UCSD-AML1 (cell line): ENCODE measurements around the gene TSPAN5.
"Not testable (repeated sequence)": the region's sequence is repeated elsewhere in the genome, so short reads cannot be mapped to it uniquely, and the experiment has no call there.

Experiments used
- DNase-seq: peaks from one replicate; lab custom pipeline; 2025; ENCODE audit not compliant: unreplicated experiment; lab: John Stamatoyannopoulos, UW

Gene TSPAN5

DNA sequence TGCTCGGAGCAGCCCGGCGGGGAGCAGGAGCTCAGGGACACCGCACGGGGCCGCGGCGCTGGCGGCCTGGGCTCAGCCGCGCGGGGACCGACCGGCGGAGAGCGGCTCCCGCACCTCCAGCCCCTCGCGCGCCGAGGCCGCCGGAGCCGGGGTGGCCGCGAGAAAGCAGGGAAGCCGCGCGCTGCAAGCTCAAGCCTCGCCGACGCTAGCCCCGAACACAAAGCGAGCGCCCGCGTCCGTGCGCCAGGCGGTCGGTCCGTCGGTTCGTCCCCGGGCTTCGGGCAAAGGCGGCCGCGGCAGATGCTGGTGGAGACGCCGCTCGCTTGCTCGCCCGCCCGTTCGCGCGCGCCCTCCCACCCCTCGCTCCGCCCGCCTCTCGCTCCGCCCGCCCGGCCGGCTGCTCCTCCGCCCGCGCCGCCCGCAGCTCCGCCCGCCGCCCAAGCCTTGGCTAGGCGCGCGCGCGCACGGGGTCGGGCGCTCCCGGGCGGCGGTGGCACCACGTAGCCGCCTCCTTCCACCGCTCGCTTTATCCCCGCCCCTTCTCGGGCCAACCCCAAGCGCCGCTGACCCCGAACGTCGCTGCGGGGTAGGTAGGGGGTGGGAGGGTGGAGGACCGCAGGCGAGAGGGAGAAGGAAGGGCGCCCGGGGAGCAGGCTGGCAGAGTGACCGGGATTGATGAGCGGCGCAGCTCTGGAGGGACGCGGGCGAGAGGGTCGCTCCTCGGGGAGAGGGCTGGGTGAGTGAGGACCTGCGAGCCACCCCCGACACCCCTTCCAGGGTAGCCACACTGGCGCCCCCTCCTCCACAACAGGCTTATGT, at the start of gene TSPAN5:
Gene TSPAN5 (minus strand): TSS at position 325 of the 819 bp plus-strand sequence.
- DNase-seq = peak; percentile 92

GRCh38 chr4:98706935-98707334, 48.5 kb upstream of the TSPAN5 start:
- DNase-seq = no peak

GRCh38 chr4:98706200-98706813, 47.9 kb upstream of the TSPAN5 start:
- no peak for DNase-seq

- not testable (repeated sequence) for DNase-seq
Measured at GRCh38 chr4:98705586-98705985, 47.2 kb upstream of the TSPAN5 start.

DNA sequence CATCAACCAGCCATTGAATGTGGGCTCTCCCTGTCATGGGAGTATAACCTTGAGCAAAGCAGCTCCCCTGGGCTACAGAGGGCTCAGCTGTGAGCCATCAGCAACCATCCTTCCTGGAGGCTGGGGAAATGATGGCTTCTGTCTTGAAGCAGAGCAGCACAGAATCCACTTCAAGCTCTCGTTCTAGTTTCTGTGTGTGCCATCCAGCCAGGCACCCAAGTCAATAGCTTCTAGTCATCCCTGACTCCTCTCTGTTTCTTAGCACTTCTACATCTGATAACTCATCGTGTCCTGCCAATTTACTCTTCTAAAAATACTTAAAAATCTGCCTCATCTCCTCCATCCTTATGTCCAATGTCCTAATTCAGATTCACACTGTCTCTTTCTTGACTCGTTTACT, 42.2 kb upstream of the TSPAN5 start:
- DNase-seq = no peak

DNA sequence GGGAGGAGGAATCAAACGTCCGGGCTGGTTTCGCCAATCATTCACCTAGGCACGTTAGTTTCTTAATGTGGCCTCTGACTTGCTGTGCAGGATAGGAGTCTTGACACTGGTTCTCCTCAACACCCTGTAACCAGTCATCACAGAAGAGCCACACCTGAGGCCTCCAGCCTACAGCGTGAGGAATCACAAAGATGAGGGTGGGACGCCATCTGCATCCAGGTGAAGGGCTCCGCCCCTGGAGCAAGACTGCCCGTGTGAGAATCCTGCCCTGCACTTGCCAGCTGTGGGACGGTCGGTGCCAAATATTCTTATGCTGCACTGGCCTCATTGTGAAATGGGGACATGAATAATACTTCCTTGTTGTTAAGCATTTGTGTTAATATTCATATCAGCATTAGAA, 35.7 kb upstream of the TSPAN5 start:
- DNase-seq = no peak

DNA sequence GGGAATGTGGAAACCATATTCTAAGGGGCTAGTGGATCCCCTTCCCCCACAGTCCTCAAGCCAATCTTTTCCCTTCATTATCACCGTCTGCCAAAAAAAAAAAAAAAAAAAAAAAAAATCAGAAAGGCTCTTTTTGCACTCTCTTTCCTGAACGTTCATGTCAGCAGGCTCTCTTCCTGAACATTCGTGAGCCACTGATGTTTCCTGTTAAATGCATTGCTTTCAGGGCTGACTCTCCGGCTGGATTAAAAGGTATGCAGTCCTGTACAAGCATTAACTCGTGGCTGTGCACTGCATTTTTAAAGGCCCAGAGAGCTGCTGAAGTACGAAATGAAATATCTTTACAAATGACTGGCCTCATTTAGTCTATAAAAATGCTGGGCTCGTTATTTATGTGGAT, 34.0 kb upstream of the TSPAN5 start:
- no peak for DNase-seq

DNA sequence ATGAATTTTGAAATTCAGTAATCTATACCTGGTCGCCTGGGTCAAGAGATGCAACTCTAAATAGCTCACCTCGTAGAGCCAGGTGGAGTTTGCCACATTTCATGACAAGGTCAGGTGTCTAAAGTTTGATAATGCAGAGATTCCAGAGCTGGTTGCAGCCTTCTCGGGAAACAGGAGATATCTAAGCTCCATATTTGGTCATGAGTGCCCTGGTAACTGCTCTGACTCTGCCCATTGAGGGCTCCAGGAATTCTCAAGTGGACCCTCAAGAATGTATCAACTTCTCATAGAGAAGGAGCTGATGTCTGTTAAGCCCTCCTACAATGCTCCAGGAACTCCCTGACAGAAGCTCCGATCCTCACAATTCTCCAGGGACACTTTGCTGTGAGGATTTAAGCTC, 33.2 kb upstream of the TSPAN5 start:
- DNase-seq = no peak

GRCh38 chr4:98689507-98690174, 31.2 kb upstream of the TSPAN5 start:
- no peak for DNase-seq

GRCh38 chr4:98688411-98689290, 30.2 kb upstream of the TSPAN5 start:
- no peak for DNase-seq

GRCh38 chr4:98687876-98688275, 29.5 kb upstream of the TSPAN5 start:
- DNase-seq = no peak

GRCh38 chr4:98686847-98687246, 28.4 kb upstream of the TSPAN5 start:
- no peak for DNase-seq

- no peak for DNase-seq
Measured at GRCh38 chr4:98686043-98686707, 27.8 kb upstream of the TSPAN5 start.

- no peak for DNase-seq
Measured at GRCh38 chr4:98685225-98686042, 27.0 kb upstream of the TSPAN5 start.

GRCh38 chr4:98682719-98683118, 24.3 kb upstream of the TSPAN5 start:
- DNase-seq = no peak

GRCh38 chr4:98680806-98681205, 22.4 kb upstream of the TSPAN5 start:
- DNase-seq = no peak

DNA sequence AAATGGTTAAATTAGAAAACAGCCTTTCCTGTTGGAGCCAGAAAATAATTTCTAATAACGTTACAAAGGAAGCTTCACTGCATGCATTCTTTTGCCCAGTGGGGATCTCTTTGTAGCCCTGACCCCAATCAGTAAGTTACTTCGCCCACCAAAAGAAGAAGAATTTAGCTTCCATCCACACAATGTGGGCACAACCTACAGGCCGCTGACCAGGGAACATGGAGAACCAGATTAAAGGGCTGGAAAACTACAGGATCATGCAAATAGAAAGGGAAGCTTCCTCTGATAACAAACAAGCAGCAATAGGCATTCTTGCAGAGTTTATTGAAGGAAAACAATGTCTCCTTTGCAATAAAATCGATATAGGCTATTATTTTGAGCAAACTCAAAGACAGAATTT, 21.3 kb upstream of the TSPAN5 start:
- DNase-seq = no peak

DNA sequence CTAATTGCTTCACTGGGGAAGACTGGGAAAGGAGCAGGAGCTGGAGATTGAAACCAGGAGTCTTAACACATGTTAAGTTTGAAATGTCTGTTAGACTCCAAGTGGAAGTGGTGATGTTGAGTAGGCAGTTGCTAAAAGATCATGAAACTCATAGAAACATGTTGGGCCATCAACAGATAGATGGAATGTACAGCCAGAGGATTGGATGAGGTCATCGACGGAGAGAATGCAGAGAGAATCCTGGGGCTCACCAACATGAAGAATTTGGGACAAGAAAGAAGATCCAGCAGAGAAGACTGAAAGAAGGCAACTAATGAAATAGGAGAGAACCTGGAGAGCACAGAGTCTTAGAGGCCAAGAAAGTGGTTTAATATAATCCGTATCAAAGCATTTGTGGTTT, 19.4 kb upstream of the TSPAN5 start:
- DNase-seq = no peak

- DNase-seq = no peak
Measured at GRCh38 chr4:98674404-98675173, 16.2 kb upstream of the TSPAN5 start.
